ENCODE data around the gene FOXP1. TPM values are rescaled to one million over a fixed set of nuclear protein-coding genes. Genes with fewer than 3 reads are reported as not detected.

Gene FOXP1
- total RNA-seq, 1 donor, result 55.7 TPM

DNA sequence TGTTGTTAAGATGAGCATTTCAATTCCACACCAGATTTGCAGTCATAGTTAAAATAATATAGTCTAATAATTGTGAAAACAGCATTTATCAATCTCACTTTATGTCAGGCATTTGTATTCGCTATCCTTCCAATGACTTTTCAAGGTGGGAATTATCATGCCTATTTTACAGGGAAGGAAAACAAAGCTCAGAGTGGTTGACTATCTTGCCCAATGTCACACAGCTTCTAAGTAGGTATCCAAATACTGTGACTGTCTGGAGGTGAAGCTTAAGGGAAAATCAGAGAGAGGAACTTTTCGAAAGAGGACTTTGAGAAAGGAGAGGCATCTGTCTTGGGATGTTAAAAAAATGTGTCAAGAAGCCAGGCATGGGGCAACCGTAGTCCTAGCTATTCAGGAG is 443.1 kb downstream of the FOXP1 start:
- H3K4me3 ChIP-seq (ENCODE audit: low read depth, low read length), result no peak overlapping the region
- no peak for DNase-seq (ENCODE audit: low read depth)
- TF ChIP-seq, protein P1, sequence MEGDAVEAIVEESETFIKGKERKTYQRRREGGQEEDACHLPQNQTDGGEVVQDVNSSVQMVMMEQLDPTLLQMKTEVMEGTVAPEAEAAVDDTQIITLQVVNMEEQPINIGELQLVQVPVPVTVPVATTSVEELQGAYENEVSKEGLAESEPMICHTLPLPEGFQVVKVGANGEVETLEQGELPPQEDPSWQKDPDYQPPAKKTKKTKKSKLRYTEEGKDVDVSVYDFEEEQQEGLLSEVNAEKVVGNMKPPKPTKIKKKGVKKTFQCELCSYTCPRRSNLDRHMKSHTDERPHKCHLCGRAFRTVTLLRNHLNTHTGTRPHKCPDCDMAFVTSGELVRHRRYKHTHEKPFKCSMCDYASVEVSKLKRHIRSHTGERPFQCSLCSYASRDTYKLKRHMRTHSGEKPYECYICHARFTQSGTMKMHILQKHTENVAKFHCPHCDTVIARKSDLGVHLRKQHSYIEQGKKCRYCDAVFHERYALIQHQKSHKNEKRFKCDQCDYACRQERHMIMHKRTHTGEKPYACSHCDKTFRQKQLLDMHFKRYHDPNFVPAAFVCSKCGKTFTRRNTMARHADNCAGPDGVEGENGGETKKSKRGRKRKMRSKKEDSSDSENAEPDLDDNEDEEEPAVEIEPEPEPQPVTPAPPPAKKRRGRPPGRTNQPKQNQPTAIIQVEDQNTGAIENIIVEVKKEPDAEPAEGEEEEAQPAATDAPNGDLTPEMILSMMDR (IDR thresholded peaks at IDR 0.05; ENCODE audit: insufficient read depth, low read depth, low read length), result no peak

DNA sequence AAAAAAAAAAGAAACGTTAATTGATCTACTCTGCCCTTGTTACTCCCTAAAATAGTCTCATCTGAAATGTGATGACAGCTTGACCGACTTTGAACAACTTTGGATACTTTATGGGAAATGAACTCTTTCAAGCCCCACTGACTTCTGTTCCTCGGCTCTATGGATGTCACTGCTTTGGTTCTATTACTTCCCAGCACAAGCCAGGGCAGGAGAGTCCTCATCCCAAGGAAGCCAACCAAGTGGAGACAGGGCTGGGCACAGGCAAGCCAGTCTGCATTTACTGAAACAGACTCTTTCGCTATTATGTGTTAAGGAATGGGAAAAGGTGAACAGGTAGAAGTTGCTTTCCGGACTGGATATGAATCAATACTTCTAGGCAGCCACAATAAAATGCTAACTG is 444.0 kb downstream of the FOXP1 start:
- TF ChIP-seq, protein P1 (IDR thresholded peaks at IDR 0.05; ENCODE audit: insufficient read depth, low read depth, low read length), result no peak
- DNase-seq (ENCODE audit: low read depth), result no peak
- no peak overlapping the region for H3K4me3 ChIP-seq (ENCODE audit: low read depth, low read length)

DNA sequence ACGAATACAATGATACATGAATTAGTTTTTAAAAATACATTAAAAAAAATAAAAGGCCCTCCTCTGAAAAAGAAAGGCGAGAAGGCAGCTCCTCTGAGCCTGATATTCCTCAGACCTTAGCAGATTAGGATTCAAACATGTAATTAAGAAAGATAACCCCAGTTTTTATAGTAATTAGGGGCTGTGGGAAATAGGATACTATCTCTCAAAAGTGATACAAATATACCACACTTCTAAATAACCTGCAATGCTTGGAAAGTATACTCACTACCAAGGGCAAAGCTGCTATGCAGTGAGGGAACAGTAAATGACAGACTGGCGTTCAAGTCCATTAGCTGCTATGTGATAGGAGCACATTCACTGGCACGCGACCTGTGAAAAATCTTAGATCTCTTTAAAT is 445.1 kb downstream of the FOXP1 start:
- TF ChIP-seq, protein P1 (IDR thresholded peaks at IDR 0.05; ENCODE audit: insufficient read depth, low read depth, low read length), result no peak
- DNase-seq (ENCODE audit: low read depth), result no peak

DNA sequence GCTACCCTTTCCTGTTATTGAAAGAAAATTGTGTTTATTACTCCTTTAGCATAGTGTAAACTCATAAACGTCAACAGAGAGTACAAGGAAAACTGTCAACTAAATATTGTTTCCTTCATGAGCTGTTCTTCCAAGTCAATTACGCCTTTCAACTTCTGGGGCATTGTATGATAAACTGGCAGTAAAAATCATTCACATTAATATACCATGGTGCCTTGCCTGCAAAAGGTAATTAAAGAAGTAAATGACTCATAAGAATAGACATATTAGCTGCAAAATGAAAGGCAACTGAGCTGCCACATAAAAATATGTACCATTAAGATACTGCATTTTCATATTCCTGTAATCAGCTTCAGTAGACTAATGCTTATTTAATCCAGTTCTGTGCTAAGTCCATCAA is 447.3 kb downstream of the FOXP1 start:
- TF ChIP-seq, protein P1 (IDR thresholded peaks at IDR 0.05; ENCODE audit: insufficient read depth, low read depth, low read length), result no peak
- no peak for DNase-seq (ENCODE audit: low read depth)
- H3K4me3 ChIP-seq (ENCODE audit: low read depth, low read length), result no peak overlapping the region

More for the DNA sequence above, 445.1 kb downstream of the FOXP1 start:
- no peak overlapping the region for H3K4me3 ChIP-seq (ENCODE audit: low read depth, low read length)

DNA sequence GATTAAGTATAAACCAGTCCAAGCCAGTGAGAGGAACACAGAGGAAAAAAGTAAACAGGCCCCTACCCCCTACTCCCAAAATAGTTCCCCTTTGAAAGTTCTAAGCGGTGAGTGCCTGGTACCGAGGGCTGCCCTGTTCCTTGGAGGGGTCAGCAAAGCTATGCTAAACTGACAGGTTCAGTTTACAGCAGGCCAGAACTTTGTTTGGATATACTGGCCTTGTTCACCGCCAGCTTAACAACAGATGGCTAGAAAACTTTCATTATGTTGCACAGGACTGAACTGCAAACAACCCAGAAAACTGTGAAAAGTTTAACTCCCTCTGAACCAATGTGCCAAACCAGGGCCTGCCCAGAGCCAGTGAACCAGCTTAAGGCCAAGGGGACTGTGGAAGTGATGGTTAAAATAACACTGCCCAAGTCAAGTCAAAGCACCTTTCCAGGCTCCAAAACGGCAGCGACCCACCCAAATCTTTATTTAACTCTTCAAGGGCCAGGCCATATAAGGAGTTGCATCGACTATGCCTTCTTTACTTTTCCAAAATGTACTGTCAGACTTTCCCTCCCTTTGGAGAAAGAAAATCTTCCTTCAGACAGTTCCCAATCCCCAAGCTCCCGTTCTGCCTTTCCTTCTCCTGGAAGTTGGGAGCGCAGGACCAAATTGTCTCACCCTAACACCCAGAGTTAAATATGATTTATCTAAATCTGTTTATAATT is 448.0 kb downstream of the FOXP1 start:
- peak; percentile 70 for DNase-seq (ENCODE audit: low read depth)
- TF ChIP-seq, protein P1 (IDR thresholded peaks at IDR 0.05; ENCODE audit: insufficient read depth, low read depth, low read length), result no peak
- no peak overlapping the region for H3K4me3 ChIP-seq (ENCODE audit: low read depth, low read length)

DNA sequence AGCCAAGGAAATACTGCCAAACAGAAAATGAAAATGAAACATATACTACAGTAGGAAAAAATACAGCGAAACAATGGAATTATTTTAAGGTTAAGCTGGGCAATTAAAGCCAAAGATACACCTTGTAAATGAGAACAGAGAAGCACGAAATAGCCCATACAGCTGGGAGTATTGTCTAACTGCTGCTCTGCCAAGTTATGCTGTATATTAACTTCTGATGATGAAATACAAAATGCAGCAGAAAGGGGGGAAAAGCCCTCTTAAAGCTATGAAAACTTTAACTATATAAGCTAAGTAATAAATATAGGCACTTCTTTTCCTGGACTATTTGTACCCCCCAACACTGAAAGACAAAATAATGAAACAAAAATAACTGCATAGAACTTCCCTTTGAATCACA is 449.0 kb downstream of the FOXP1 start:
- TF ChIP-seq, protein P1 (IDR thresholded peaks at IDR 0.05; ENCODE audit: insufficient read depth, low read depth, low read length), result no peak

DNA sequence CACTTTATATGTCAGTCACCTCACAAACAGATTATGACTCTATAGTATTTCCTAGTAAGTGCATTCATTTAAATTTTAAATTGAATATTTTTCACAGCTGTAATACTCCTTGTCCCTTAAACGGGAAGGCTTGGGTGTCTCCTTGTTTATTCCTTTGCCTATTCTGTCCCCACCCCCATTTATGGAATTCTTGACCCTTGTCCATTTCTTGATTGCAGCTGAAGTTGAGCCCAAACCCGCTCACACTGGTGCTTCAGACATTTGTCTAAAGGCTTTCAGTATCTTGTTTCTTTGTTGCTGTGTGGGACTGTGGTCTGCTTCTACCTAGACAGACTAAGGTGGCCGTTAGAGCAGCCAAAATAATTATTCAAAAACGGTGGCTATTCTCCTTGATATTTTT is 449.7 kb downstream of the FOXP1 start:
- TF ChIP-seq, protein P1 (IDR thresholded peaks at IDR 0.05; ENCODE audit: insufficient read depth, low read depth, low read length), result no peak
- DNase-seq (ENCODE audit: low read depth), result no peak
- H3K4me3 ChIP-seq (ENCODE audit: low read depth, low read length), result no peak overlapping the region

More for the DNA sequence above, 449.0 kb downstream of the FOXP1 start:
- DNase-seq (ENCODE audit: low read depth), result no peak
- H3K4me3 ChIP-seq (ENCODE audit: low read depth, low read length), result no peak overlapping the region
